ENCODE measurements around the gene SLFN13. TPM values are rescaled to one million over a fixed set of nuclear protein-coding genes. Genes with fewer than 3 reads are reported as not detected.

SLFN13 gene, protein sequence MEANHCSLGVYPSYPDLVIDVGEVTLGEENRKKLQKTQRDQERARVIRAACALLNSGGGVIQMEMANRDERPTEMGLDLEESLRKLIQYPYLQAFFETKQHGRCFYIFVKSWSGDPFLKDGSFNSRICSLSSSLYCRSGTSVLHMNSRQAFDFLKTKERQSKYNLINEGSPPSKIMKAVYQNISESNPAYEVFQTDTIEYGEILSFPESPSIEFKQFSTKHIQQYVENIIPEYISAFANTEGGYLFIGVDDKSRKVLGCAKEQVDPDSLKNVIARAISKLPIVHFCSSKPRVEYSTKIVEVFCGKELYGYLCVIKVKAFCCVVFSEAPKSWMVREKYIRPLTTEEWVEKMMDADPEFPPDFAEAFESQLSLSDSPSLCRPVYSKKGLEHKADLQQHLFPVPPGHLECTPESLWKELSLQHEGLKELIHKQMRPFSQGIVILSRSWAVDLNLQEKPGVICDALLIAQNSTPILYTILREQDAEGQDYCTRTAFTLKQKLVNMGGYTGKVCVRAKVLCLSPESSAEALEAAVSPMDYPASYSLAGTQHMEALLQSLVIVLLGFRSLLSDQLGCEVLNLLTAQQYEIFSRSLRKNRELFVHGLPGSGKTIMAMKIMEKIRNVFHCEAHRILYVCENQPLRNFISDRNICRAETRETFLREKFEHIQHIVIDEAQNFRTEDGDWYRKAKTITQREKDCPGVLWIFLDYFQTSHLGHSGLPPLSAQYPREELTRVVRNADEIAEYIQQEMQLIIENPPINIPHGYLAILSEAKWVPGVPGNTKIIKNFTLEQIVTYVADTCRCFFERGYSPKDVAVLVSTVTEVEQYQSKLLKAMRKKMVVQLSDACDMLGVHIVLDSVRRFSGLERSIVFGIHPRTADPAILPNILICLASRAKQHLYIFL
- 1 to 10 TPM; 4.3 to 8.1 (median 7.9) TPM for total RNA-seq

DNA sequence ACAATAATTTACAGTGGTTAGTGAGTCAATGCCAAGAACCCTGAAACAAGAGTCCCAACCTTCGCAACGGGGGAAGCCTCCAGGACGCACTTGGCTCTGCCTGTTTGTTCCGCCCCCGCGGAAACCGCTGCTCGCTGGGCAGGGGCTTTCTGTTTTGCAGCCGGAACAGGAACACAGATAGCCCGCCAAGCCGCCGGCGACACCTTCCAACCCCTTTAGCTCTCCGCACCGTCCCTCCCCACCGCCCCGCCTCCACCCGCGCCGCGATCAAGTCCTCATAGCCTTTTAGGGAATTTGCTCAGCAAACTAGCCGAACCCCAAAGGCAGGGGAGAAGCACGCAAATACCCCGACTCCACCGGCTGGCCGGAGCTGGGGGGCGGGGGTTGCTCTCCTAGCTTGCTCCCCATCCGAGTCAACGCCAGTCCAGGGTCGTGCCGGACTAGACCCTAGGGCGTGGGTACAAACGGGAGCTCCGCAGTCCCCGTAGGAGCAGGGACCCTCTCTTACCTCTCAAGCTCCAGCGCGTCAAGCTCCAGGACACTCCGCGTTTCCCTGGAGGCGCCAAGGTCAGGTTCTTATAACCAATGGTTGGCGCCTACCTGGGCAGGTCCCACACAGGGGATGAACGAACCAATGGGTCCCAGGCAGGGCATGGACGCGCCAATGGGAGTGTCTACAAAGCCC lies at the start of gene SLFN13:
SLFN13 (minus strand) TSS at position 553 of the 685 bp plus-strand sequence. CDS start 3,086 bp downstream, outside the sequence.
- H3K9me3 Mint-ChIP-seq, result no peaks in the 10 kb centered on the region
- H3K4me1 Mint-ChIP-seq (ENCODE audit: low read depth), result peaks cover 20% of the 10 kb centered on the region
- DNase-seq, result peak; percentile 77
- no peaks in the 10 kb centered on the region for H3K27me3 Mint-ChIP-seq (ENCODE audit: low read depth)
- peak within 1 kb of the TSS; percentile 73 for H3K4me3 Mint-ChIP-seq
- peak; percentile 94 to 97 for ATAC-seq
- H3K36me3 Mint-ChIP-seq (ENCODE audit: insufficient read depth), result peaks cover 14% of the 10 kb centered on the region

DNA sequence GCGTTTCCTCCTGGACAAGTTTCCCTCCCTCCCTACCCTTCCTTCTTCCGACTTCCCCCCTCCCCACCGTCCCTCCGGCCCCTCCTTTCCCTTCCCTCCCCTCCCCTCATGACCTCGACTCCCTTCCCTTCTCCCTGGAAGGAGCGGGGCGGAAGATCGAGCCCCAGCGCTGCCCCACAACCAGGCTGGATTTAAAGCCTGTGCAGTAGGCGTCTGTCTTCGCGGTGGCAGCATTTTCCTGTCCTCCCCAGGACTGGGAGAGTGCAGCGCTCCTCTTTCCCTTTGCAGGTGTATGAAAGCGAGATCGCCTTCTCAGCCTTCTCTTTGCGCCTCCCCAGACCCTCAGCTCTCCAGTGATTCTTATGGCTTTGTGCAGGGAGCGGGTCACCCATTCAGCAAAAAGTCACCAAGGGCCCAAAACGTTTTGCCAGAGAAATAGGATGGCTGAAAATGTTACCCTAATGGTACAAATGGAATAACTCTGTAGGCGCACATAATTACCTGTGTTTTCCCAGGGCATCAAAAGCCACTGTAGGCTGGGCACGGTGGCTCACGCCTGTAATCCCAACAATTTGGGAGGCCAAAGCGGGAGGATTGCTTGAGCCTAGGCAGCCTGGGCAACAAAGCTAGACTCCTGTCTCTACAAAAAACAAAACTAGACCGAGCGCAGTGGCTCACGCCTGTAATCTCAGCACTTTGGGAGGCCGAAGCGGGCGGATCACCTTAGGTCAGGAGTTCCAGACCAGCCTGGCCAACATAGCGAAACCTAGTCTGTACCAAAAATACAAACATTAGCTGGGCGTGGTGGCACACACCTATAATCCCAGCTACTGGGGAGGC lies 48.1 kb upstream of the SLFN13 start:
- DNase-seq (no peak), ATAC-seq (no peak)
- peaks cover 67% of the 10 kb centered on the region for H3K4me1 Mint-ChIP-seq (ENCODE audit: low read depth)
- H3K9me3 Mint-ChIP-seq, result no peaks in the 10 kb centered on the region
- no peak overlapping the region for H3K4me3 Mint-ChIP-seq
- no peaks in the 10 kb centered on the region for H3K27me3 Mint-ChIP-seq (ENCODE audit: low read depth)
- H3K36me3 Mint-ChIP-seq (ENCODE audit: insufficient read depth), result peaks cover 29% of the 10 kb centered on the region

DNA sequence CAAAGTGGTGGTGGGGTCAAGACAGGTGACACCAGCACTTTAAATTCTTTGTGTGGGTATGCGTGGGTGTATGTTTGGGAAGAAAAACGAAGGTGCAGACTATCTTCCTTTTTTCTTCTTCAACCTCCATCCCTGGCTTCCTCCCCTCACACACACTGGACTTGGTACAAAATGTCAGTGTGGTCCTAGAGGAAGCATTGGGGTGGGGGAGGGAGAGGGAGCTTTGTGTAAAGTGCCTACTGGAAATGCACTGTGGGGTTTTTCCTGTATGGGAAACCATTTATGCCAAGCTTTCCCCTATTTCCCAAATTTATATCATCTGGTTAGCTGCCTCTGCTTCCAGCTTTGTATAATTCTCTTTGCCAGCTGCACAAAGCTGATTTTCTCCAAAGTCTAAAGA lies 44.5 kb upstream of the SLFN13 start:
- H3K36me3 Mint-ChIP-seq (ENCODE audit: insufficient read depth), result peaks cover 46% of the 10 kb centered on the region
- H3K4me3 Mint-ChIP-seq, result no peak overlapping the region
- DNase-seq (no peak), ATAC-seq (no peak)
- no peaks in the 10 kb centered on the region for H3K27me3 Mint-ChIP-seq (ENCODE audit: low read depth)
- H3K9me3 Mint-ChIP-seq, result no peaks in the 10 kb centered on the region
- H3K4me1 Mint-ChIP-seq (ENCODE audit: low read depth), result peaks cover 59% of the 10 kb centered on the region

DNA sequence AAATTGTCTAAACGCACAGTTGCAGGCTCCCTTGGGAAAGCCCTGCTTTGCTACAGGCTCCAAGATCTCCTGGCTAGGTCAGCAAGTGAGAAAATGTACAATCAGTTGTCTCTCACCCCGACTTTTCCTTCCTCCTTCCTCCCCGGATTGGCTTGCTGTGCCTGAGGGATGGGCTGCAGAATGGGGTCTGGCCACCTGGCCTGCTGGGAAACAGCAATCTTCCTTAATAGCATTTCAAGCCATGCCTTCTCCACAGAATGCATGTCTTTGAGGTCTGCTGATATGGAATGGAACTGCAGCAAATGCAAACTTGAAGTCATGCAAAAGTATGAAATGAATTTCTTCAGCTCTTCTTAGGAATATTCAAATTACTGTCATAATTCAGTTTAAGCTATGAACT lies 42.9 kb upstream of the SLFN13 start:
- no peak overlapping the region for H3K4me3 Mint-ChIP-seq
- peaks cover 60% of the 10 kb centered on the region for H3K4me1 Mint-ChIP-seq (ENCODE audit: low read depth)
- no peaks in the 10 kb centered on the region for H3K9me3 Mint-ChIP-seq

DNA sequence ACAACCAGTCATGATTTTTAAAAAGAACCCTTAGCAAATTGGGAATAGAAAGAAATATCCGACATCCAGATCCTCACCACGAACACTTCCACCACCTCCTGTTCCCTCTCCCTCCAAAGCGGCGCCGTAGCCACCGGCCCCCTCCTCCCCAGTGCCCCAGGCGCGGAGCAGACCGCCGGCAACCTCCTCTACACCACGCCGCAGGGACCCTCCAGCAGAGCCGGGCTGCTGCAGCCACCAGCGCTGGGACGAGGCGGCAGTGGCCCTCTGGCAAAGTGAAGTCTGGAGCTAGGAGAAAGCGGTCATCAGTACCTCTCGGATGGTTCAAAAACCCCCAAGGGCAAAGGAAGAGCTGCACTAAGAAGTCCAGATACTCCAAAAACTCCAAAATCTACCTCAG lies 41.4 kb upstream of the SLFN13 start:
- no peak for DNase-seq
- Mint-ChIP-seq H3K27me3 (ENCODE audit: low read depth) (no peaks in the 10 kb centered on the region), H3K9me3 (no peaks in the 10 kb centered on the region), H3K36me3 (ENCODE audit: insufficient read depth) (peaks cover 53% of the 10 kb centered on the region), H3K4me3 (no peak overlapping the region), H3K4me1 (ENCODE audit: low read depth) (peaks cover 70% of the 10 kb centered on the region)
- ATAC-seq, result no peak

More for the DNA sequence above, 42.9 kb upstream of the SLFN13 start:
- Mint-ChIP-seq H3K27me3 (ENCODE audit: low read depth) (no peaks in the 10 kb centered on the region), H3K36me3 (ENCODE audit: insufficient read depth) (peaks cover 42% of the 10 kb centered on the region)
- DNase-seq, result no peak
- ATAC-seq, result no peak

DNA sequence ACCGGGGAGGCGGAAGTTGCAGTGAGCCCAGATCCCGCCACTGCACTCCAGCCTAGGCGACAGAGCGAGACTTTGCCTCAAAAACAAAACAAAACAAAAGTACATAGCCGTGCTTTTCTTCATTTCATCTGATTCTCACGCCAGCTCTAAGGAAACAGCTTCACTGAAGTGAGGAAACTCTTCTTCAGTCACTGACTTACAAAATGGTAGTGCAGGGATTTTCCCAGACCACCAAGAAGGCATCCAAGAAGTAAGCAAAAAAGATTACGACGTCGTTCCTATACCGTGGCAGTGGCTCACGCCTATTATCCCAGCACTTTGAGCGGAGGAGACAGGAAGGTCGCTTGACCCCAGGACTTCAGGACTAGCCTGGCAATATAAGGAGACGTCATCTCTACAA lies 40.4 kb upstream of the SLFN13 start:
- Mint-ChIP-seq H3K4me1 (ENCODE audit: low read depth) (peaks cover 76% of the 10 kb centered on the region), H3K4me3 (no peak overlapping the region), H3K36me3 (ENCODE audit: insufficient read depth) (peaks cover 59% of the 10 kb centered on the region), H3K27me3 (ENCODE audit: low read depth) (no peaks in the 10 kb centered on the region), H3K9me3 (no peaks in the 10 kb centered on the region)
- DNase-seq (no peak), ATAC-seq (no peak)

DNA sequence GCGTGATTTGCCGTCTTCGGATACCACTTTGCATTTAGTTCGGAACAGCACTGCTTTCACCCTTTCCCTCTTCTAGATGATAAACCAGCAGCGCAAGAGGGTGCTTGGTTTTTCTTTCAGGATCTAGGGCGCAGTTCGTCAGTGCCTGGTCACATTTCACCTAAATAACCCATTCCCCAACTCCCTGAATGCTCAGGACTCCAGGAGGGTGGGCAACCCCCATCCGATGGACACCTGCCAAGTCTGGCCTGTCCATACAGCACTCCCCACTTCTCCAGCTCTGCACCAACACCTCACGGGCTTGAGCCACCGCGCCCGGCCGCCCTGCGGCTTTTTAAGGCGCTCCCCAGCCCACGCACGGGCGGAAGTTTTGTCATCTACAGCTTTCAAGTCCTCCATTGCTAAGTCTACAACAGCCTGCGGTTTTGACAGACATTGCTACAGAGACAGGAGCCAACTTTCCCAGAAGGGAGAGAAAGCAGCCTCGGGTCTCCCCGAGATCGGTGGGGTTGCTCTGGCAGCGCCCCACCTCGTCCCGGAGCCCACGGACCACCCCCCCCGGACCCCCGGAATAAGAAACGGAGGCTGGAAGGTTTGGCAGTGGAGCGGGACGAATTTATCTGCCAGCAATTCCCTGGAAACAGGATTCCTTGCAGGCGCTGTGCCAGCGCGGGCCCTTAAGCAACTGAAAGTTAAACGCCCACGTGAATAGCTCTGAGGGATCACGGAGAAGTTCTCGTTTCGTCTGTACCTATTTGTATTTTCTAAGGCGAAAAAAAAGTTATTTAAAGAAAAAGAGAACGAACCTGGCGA lies 38.6 kb upstream of the SLFN13 start:
- H3K4me1 Mint-ChIP-seq (ENCODE audit: low read depth), result peaks cover 65% of the 10 kb centered on the region

DNA sequence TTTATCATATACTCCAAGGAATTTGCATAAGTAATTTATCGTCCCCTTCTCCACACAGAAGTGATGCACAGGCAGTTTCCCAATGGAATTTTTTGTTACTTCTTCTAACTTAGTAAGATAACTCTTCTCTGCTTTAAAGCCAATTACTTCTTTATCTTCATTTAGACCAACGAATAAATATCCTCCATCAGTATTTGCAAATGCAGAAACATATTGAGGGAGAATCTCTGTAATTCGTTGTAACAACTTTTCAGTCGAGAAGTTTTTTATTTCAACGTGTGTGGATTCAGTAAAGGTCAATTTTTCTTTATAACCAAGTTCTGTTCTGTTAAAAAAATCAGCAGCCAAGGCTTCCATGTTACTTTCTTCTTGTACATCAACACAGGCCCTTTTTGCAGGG lies 30.7 kb upstream of the SLFN13 start:
- peaks cover 9% of the 10 kb centered on the region for H3K9me3 Mint-ChIP-seq
- H3K4me1 Mint-ChIP-seq (ENCODE audit: low read depth), result peaks cover 40% of the 10 kb centered on the region
- no peak for ATAC-seq
- no peak overlapping the region for H3K4me3 Mint-ChIP-seq
- no peak for DNase-seq
- H3K36me3 Mint-ChIP-seq (ENCODE audit: insufficient read depth), result peaks cover 64% of the 10 kb centered on the region
- H3K27me3 Mint-ChIP-seq (ENCODE audit: low read depth), result no peaks in the 10 kb centered on the region

More for the DNA sequence above, 38.6 kb upstream of the SLFN13 start:
- no peaks in the 10 kb centered on the region for H3K9me3 Mint-ChIP-seq
- peak; percentile 84 for ATAC-seq
- H3K27me3 Mint-ChIP-seq (ENCODE audit: low read depth), result no peaks in the 10 kb centered on the region
- H3K36me3 Mint-ChIP-seq (ENCODE audit: insufficient read depth), result peaks cover 57% of the 10 kb centered on the region
- peak overlapping the region; percentile 88 for H3K4me3 Mint-ChIP-seq
- DNase-seq, result peak; percentile 78

DNA sequence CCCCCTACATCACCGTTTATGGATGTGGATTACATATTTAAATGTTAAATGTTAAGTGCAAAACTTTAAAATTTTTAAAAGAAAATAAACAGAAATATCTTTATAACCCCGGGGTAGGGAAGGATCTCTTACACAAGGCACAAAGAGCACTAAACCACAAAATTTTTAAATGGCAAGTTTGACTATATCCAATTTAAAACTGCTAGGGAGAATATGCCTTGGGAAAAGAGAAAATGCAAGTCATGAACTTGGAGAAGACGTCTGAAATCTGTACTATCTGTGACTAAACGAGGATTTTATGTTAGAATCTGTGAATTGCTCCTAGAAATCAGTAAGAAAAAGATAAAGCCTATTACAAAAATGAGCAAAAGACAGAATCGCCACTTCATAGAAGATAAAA lies 28.7 kb upstream of the SLFN13 start:
- Mint-ChIP-seq H3K4me3 (no peak overlapping the region), H3K27me3 (ENCODE audit: low read depth) (no peaks in the 10 kb centered on the region), H3K9me3 (peaks cover 9% of the 10 kb centered on the region), H3K4me1 (ENCODE audit: low read depth) (peaks cover 36% of the 10 kb centered on the region), H3K36me3 (ENCODE audit: insufficient read depth) (peaks cover 66% of the 10 kb centered on the region)
- no peak for DNase-seq
- ATAC-seq, result no peak

DNA sequence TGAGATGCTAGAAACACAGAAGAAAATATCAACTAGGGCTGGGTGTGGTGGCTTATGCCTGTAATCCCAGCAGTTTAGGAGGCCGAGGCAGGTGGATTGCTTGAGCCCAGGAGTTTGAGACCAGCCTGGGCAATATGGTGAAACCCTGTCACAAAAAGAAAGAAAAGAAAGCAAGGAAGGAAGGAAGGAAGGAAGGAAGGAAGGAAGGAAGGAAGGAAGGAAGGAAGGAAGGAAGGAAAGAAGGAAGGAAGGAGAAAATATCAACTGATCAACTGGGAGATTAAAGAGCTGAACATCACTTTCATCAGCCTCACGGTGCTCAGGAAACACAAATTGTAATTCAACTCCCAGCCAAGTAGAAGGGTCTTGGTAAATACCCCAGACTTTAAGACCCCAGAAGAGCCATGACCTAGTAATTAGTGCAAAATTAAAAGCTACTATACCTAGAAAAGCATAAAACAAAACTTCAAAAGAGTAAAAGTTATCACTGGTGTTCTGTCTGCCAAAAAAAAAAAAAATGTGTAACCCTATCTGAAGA lies 27.8 kb upstream of the SLFN13 start:
- DNase-seq (no peak), ATAC-seq (no peak)
- peaks cover 66% of the 10 kb centered on the region for H3K36me3 Mint-ChIP-seq (ENCODE audit: insufficient read depth)
- H3K4me3 Mint-ChIP-seq, result no peak overlapping the region
- H3K4me1 Mint-ChIP-seq (ENCODE audit: low read depth), result peaks cover 40% of the 10 kb centered on the region
- no peaks in the 10 kb centered on the region for H3K27me3 Mint-ChIP-seq (ENCODE audit: low read depth)
- H3K9me3 Mint-ChIP-seq, result peaks cover 14% of the 10 kb centered on the region

DNA sequence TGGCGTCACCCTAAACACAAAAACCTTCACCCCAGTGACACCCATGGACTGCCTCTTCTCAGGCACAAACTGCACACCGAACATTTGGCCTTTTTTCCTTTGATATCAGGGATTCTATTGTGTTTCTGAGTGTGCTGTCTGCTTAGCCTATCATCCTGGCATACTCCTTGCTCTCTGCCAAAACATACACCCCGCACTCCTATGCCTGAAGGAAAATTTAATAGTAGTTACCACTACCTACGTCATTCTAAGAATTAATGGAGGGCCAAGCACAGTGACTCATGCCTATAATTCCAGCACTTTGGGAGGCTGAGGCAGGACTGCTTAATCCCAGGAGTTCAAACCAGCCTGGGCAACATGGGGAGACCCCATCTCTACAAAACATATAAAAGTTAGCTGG lies 19.9 kb upstream of the SLFN13 start:
- no peak for DNase-seq
- no peaks in the 10 kb centered on the region for H3K27me3 Mint-ChIP-seq (ENCODE audit: low read depth)
- no peak for ATAC-seq
- peaks cover 5% of the 10 kb centered on the region for H3K9me3 Mint-ChIP-seq
- peaks cover 26% of the 10 kb centered on the region for H3K36me3 Mint-ChIP-seq (ENCODE audit: insufficient read depth)
- peaks cover 37% of the 10 kb centered on the region for H3K4me1 Mint-ChIP-seq (ENCODE audit: low read depth)
- no peak overlapping the region for H3K4me3 Mint-ChIP-seq

DNA sequence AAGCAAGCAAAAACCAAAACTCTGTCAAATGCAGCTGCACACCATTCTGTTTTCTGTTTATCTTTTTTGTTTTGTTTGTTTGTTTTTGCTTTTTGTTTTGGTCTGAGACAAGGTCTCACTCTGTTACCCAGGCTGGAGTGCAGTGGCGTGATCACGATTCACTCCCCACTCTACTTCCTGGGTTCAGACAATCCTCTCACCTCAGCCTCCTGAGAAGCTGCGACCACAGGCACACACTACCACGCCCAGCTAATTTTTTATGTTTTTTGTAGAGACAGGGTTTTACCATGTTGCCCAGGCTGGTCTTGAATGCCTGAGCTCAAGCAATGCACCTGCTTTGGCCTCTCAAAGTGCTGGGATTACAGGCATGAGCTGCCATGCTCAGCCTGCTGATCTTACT lies 19.3 kb upstream of the SLFN13 start:
- DNase-seq (no peak), ATAC-seq (peak; percentile 32 to 48)
- Mint-ChIP-seq H3K27me3 (ENCODE audit: low read depth) (no peaks in the 10 kb centered on the region), H3K4me3 (no peak overlapping the region), H3K4me1 (ENCODE audit: low read depth) (peaks cover 37% of the 10 kb centered on the region), H3K9me3 (peaks cover 5% of the 10 kb centered on the region), H3K36me3 (ENCODE audit: insufficient read depth) (peaks cover 21% of the 10 kb centered on the region)

All from activated T-cell treated with anti-CD3 and anti-CD28 coated beads, Interleukin-2, amount 50 U/mL, for 4 hours (primary cell).